ENCODE measurements around the gene RSBN1L. TPM values are rescaled to one million over a fixed set of nuclear protein-coding genes. Genes with fewer than 3 reads are reported as not detected.

The RSBN1L gene
- total and polyA plus RNA-seq, 12 donors, result 7.9 to 21.3 (median 13.1) TPM

DNA sequence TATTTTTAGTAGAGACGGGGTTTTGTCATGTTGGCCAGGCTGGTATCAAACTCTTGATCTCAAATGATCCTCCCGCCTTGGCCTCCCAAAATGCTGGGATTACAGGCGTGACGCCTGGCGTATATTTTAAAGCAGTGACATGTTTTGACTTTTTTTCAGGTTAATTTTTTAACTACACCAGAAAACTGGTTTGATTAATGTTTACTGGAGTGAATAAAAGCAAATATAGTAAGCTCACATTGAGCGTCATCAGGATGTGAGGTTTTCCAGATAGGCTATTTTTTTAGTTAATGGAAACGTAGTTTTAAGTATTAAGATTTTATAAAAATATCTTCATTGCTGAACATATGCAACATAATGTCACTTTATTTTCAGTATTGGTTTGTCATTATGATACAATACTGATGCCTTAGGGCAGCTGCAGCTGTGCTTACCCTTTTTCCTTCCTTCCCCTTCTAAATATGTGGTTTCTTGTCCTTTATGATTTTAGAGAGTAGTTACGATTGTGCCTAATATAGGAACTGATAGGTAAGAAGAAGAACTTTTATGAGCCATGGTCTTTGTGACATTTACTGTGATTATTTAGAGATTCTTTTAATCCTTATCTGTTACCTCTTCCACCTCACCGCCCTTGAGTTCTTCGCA is 64.7 kb downstream of the RSBN1L start:
- TF ChIP-seq CTCF (IDR thresholded peaks at IDR 0.05), result no peak
- TF ChIP-seq POLR2A (IDR thresholded peaks at IDR 0.05), result no peak
- intact Hi-C loops (cut with DNase I), result no loop called here
- no peak overlapping the region for H3K4me3 ChIP-seq
- no peak overlapping the region for H3K27ac ChIP-seq
- no peak for DNase-seq
- no peaks in the 10 kb centered on the region for H3K9me3 ChIP-seq (replicated peaks in 1 of 3)
- WGBS, 4 donors, result 84 to 90% (median 88%) methylated on average over 10 of the region's 10 CpGs
- H3K36me3 ChIP-seq (replicated peaks in 1 of 2), result no peaks in the 10 kb centered on the region
- H3K4me1 ChIP-seq (replicated peaks in 1 of 2), result peaks cover 0 to 29% of the 10 kb centered on the region in 2 donors
- no peaks in the 10 kb centered on the region for H3K27me3 ChIP-seq

DNA sequence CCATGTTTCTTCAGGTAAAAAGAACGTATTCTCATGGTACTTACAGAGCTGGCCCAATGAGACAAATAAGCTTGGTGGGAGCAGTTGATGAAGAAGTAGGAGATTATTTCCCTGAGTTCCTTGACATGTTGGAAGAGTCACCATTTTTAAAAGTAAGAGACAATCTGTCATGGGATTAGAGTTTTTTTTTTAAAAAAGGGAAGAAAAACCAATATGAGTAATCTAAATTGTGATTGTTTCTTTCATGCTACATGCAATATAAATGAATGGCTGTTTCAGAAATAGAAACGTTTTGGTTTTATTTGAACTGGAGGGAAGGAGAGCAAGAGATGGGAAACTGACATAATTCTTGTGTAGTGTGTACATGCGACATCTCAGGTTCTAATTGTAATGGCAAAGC is 69.2 kb downstream of the RSBN1L start:
- no peak for TF ChIP-seq POLR2A (IDR thresholded peaks at IDR 0.05)
- TF ChIP-seq CTCF (IDR thresholded peaks at IDR 0.05), result no peak
- Histone ChIP-seq H3K27me3 (no peaks in the 10 kb centered on the region), H3K36me3 (replicated peaks in 1 of 2) (peaks cover 0 to 7% of the 10 kb centered on the region in 2 donors), H3K4me1 (replicated peaks in 1 of 2) (peaks cover 0 to 21% of the 10 kb centered on the region in 2 donors), H3K9me3 (replicated peaks in 1 of 3) (no peaks in the 10 kb centered on the region), H3K4me3 (no peak overlapping the region), H3K27ac (no peak overlapping the region)
- intact Hi-C loops (cut with DNase I), result no loop called here
- DNase-seq, result no peak
- 69 to 75% (median 74%) methylated on average over 3 of the region's 3 CpGs for WGBS, 4 donors

DNA sequence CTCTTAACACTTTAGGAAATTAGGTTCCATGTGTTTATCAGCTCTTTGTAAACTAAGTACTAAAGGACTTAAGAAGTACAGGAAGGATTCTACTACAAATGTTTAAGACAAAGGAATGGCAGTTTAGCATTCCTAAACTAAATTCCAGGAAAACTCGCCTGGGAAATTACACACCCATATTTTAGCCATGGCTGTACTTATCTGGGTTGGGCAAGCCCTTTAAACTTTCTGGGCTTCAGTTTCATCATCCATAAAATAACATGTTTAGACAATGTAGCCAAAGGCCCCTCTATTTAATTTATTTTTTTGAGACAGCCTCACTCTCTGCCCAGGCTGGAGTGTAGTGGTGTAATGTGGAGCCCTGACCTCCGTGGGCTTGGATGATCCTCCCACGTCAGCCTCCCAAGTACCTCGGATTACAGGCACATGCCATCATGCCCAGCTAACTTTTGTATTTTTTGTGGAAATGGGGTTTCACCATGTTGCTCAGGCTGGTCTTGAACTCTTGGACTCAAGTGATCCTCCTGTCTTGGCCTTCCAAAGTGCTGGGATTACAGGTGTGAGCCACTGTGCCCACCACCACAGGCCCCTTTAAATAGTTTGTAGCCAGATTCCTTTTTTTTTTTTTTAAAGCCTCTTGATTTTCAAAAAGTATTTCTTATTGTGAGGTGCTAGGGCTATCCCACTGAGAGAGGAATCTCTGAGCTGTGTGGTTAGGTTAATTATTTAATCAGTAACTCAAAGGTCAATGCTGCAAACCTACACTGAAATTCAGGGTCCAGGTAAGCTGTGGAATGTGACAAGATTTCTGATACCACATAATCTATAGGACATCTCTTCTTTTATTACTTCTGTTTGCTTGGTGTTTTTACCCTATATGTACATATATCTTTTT is 69.9 kb downstream of the RSBN1L start:
- intact Hi-C loops (cut with DNase I), result no loop called here
- Histone ChIP-seq H3K27ac (no peak overlapping the region), H3K4me1 (replicated peaks in 1 of 2) (peaks cover 0 to 21% of the 10 kb centered on the region in 2 donors), H3K9me3 (replicated peaks in 1 of 3) (no peaks in the 10 kb centered on the region), H3K27me3 (no peaks in the 10 kb centered on the region), H3K4me3 (no peak overlapping the region), H3K36me3 (replicated peaks in 1 of 2) (peaks cover 0 to 7% of the 10 kb centered on the region in 2 donors)
- no peak for DNase-seq
- WGBS, 4 donors, result 81 to 94% (median 91%) methylated on average over 4 of the region's 4 CpGs
- TF ChIP-seq POLR2A (IDR thresholded peaks at IDR 0.05) (no peak), CTCF (IDR thresholded peaks at IDR 0.05) (no peak)

DNA sequence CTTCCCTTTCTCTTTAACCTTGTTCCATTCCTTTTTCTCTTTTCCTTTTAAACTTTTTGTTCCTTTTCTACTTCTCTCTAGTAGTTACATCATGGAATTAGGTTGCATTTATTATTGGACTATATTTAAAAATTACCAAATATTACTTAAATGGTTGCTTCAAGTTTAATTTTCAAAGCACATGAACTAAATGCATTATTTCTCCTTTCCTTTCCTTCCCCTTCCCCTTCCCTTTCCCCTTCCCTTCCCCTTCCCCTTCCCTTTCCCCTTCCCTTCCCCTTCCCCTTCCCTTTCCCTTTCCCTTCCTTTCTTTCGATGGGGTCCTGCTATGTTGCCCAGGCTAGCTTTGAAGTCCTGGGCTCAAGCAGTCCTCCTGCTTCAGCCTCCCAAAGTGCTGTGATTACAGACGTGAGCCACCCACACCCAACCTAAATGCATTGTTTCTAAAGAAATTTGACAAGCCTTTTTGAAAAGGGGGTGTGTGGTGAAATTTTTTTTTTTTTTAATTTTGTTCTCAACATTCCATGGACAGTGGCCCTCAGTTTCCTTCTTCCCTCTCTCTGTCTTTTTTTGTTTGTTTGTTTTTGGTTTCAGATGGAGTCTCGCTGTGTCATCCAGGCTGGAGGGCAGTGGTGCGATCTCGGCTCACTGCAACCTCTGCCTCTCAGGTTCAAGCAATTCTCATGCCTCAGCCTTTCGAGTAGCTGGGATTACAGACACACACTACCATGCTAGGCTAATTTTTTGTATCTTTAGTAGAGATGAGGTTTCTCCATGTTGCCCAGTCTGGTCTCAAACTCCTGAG is 70.7 kb downstream of the RSBN1L start:
- H3K4me3 ChIP-seq, result no peak overlapping the region
- WGBS, 4 donors, result 89 to 95% (median 92%) methylated on average over 6 of the region's 6 CpGs
- H3K9me3 ChIP-seq (replicated peaks in 1 of 3), result no peaks in the 10 kb centered on the region
- no peak for DNase-seq
- H3K27me3 ChIP-seq, result no peaks in the 10 kb centered on the region
- peaks cover 0 to 7% of the 10 kb centered on the region in 2 donors for H3K36me3 ChIP-seq (replicated peaks in 1 of 2)
- peaks cover 0 to 21% of the 10 kb centered on the region in 2 donors for H3K4me1 ChIP-seq (replicated peaks in 1 of 2)
- TF ChIP-seq POLR2A (IDR thresholded peaks at IDR 0.05) (no peak), CTCF (IDR thresholded peaks at IDR 0.05) (no peak)
- intact Hi-C loops (cut with DNase I), result no loop called here
- H3K27ac ChIP-seq, result no peak overlapping the region
